OCI-LY1 (cell line): Measurements from ENCODE around the gene TCAF1.
"Not testable (repeated sequence)": the region's sequence is repeated elsewhere in the genome, so short reads cannot be mapped to it uniquely, and the experiment has no call there.

ENCODE experiments used
- H2AFZ ChIP-seq: fragments of 200-600 bp; sonication (generic), shearing (Covaris generic); 2 replicates; pipeline ENCODE4 v1.6.0; 2014; ENCODE audit warnings: antibody characterized with exemption, mild to moderate bottlenecking, low read length
- H3F3A ChIP-seq: fragments of 200-600 bp; sonication (generic), shearing (Covaris generic); 2 replicates; pipeline ENCODE4 v1.6.0; 2014; ENCODE audit warnings: mild to moderate bottlenecking, antibody characterized with exemption, low read length, moderate library complexity; ENCODE audit not compliant: insufficient read depth
- H3K27ac ChIP-seq: fragments of 200-600 bp; sonication (generic); 2 replicates; pipeline ENCODE4 v1.5.1; 2014; ENCODE audit warnings: low read length, mixed run types, mild to moderate bottlenecking, low read depth; ENCODE audit not compliant: poor library complexity, severe bottlenecking
- H3K27me3 ChIP-seq: fragments of 200-600 bp; sonication (generic); 2 replicates; pipeline ENCODE4 v1.6.0; 2014; ENCODE audit warnings: antibody characterized with exemption, mild to moderate bottlenecking, low read length, moderate library complexity; ENCODE audit not compliant: insufficient read depth
- H3K36me3 ChIP-seq: fragments of 200-600 bp; sonication (generic); 2 replicates; pipeline ENCODE4 v1.6.1; 2014; ENCODE audit warnings: mild to moderate bottlenecking, antibody characterized with exemption, low read length, moderate library complexity, mixed read lengths; ENCODE audit not compliant: insufficient read depth
- H3K4me1 ChIP-seq: fragments of 200-600 bp; sonication (generic); 2 replicates; pipeline ENCODE4 v1.5.1; 2014; ENCODE audit warnings: mild to moderate bottlenecking, low read length, moderate library complexity; ENCODE audit not compliant: insufficient read depth, severe bottlenecking
- H3K4me2 ChIP-seq: fragments of 200-600 bp; sonication (generic), shearing (Covaris generic); 2 replicates; pipeline ENCODE4 v1.6.1; 2014; ENCODE audit warnings: low read length
- H3K4me3 ChIP-seq: fragments of 200-600 bp; sonication (generic); 2 replicates; pipeline ENCODE4 v1.5.1; 2014; ENCODE audit warnings: low read length, low read depth, mild to moderate bottlenecking, mixed read lengths; ENCODE audit not compliant: poor library complexity, severe bottlenecking
- H3K79me2 ChIP-seq: fragments of 200-600 bp; shearing (Covaris generic); 2 replicates; pipeline ENCODE4 v1.6.1; 2016; ENCODE audit warnings: mixed run types, low read length, mixed read lengths; ENCODE audit not compliant: insufficient read depth
- H3K9ac ChIP-seq: fragments of 200-600 bp; sonication (generic), shearing (Covaris generic); 2 replicates; pipeline ENCODE4 v1.6.1; 2014; ENCODE audit warnings: mild to moderate bottlenecking, low read length, mixed read lengths
- H3K9me2 ChIP-seq: fragments of 200-600 bp; sonication (generic), shearing (Covaris generic); 2 replicates; pipeline ENCODE4 v1.6.1; 2014; ENCODE audit warnings: low read depth, mild to moderate bottlenecking, low read length, mixed read lengths
- H3K9me3 ChIP-seq: fragments of 200-600 bp; shearing (Covaris generic); 2 replicates; pipeline ENCODE4 v1.6.1; 2014; ENCODE audit warnings: low read length, mixed read lengths
- H4K20me1 ChIP-seq: fragments of 200-600 bp; sonication (generic), shearing (Covaris generic); 2 replicates; pipeline ENCODE4 v1.6.0; 2016; ENCODE audit warnings: mild to moderate bottlenecking, low read length; ENCODE audit not compliant: insufficient read depth
- CTCF ChIP-seq: fragments of 200-600 bp; sonication (generic), shearing (Covaris generic); IDR thresholded peaks from 2 replicates; pipeline ENCODE4 v1.5.1; 2017; ENCODE audit warnings: mild to moderate bottlenecking, antibody characterized with exemption, low read length, moderate library complexity, mixed read lengths
- EZH2 ChIP-seq: fragments of 200-600 bp; sonication (generic), shearing (Covaris generic); IDR thresholded peaks from 2 replicates; pipeline ENCODE4 v1.8.0; 2017; ENCODE audit warnings: borderline replicate concordance, mixed run types, mild to moderate bottlenecking, antibody characterized with exemption, low read length, moderate library complexity, mixed read lengths

Gene TCAF1

GRCh38 chr7:143846692-143847091 lies 55.3 kb downstream of the TCAF1 start:
- no peak overlapping the region for H3K4me3 ChIP-seq
- no peaks in the 10 kb centered on the region; the same call in 1 of the 2 replicates for H3K9me2 ChIP-seq
- no peaks in the 10 kb centered on the region for H3K27me3 ChIP-seq
- TF ChIP-seq CTCF = no peak
- no peak for TF ChIP-seq EZH2
- no peaks in the 10 kb centered on the region for H3K79me2 ChIP-seq
- no peak overlapping the region for H2AFZ ChIP-seq
- H3K4me1 ChIP-seq = no peaks in the 10 kb centered on the region
- H3K9me3 ChIP-seq = no peaks in the 10 kb centered on the region
- H3K9ac ChIP-seq = no peak overlapping the region
- H3K27ac ChIP-seq = no peak overlapping the region
- no peaks in the 10 kb centered on the region for H3F3A ChIP-seq
- H3K4me2 ChIP-seq = no peak overlapping the region
- H4K20me1 ChIP-seq = no peaks in the 10 kb centered on the region
- H3K36me3 ChIP-seq = no peaks in the 10 kb centered on the region

- not testable (repeated sequence) for H3K9me2 ChIP-seq, H4K20me1 ChIP-seq, H3K4me1 ChIP-seq, H3K4me3 ChIP-seq, H3K36me3 ChIP-seq, H3K4me2 ChIP-seq, H3F3A ChIP-seq, H3K9ac ChIP-seq, H3K27me3 ChIP-seq, H3K9me3 ChIP-seq, H3K27ac ChIP-seq, H2AFZ ChIP-seq, H3K79me2 ChIP-seq
These were observed 60.3 kb downstream of the TCAF1 start for GRCh38 chr7:143841696-143842095.

GRCh38 chr7:143840062-143840461 lies 61.9 kb downstream of the TCAF1 start:
- not testable (repeated sequence) for H3K9me3 ChIP-seq, H3K27ac ChIP-seq, H3F3A ChIP-seq, H3K9ac ChIP-seq, H3K27me3 ChIP-seq, H3K4me1 ChIP-seq, H2AFZ ChIP-seq, H3K79me2 ChIP-seq, H4K20me1 ChIP-seq, H3K4me3 ChIP-seq, H3K9me2 ChIP-seq, H3K4me2 ChIP-seq, H3K36me3 ChIP-seq

- H3K4me1 ChIP-seq, H3K36me3 ChIP-seq, H2AFZ ChIP-seq, H3K9me2 ChIP-seq, H3K4me2 ChIP-seq, H3F3A ChIP-seq, H4K20me1 ChIP-seq, H3K9ac ChIP-seq, H3K79me2 ChIP-seq, H3K27me3 ChIP-seq, H3K27ac ChIP-seq, H3K9me3 ChIP-seq: not testable (repeated sequence)
- H3K4me3 ChIP-seq = peak overlapping the region; percentile 46
These were observed 64.8 kb downstream of the TCAF1 start for GRCh38 chr7:143837223-143837622.

GRCh38 chr7:143836622-143837021 lies 65.4 kb downstream of the TCAF1 start:
- H3K4me2 ChIP-seq = peak overlapping the region; percentile 41; the same call in 1 of the 2 replicates
- H3K9me3 ChIP-seq, H3K27ac ChIP-seq, H3K9me2 ChIP-seq, H2AFZ ChIP-seq, H3F3A ChIP-seq, H3K36me3 ChIP-seq, H3K27me3 ChIP-seq, H3K4me1 ChIP-seq, H3K9ac ChIP-seq, H3K79me2 ChIP-seq, H4K20me1 ChIP-seq: not testable (repeated sequence)
- peak overlapping the region; percentile 55 for H3K4me3 ChIP-seq

GRCh38 chr7:143836088-143836487 lies 65.9 kb downstream of the TCAF1 start:
- not testable (repeated sequence) for H3K27me3 ChIP-seq, H3F3A ChIP-seq, H4K20me1 ChIP-seq, H2AFZ ChIP-seq, H3K79me2 ChIP-seq, H3K4me2 ChIP-seq, H3K36me3 ChIP-seq, H3K9me3 ChIP-seq, H3K9ac ChIP-seq, H3K4me1 ChIP-seq, H3K27ac ChIP-seq, H3K9me2 ChIP-seq
- peak overlapping the region; percentile 55 for H3K4me3 ChIP-seq

GRCh38 chr7:143826578-143826977 lies 75.4 kb downstream of the TCAF1 start:
- H3K36me3 ChIP-seq, H2AFZ ChIP-seq, H3K9ac ChIP-seq, H3K4me1 ChIP-seq, H3K79me2 ChIP-seq, H4K20me1 ChIP-seq, H3K9me2 ChIP-seq, H3K27me3 ChIP-seq, H3K27ac ChIP-seq, H3F3A ChIP-seq, H3K4me2 ChIP-seq, H3K9me3 ChIP-seq, H3K4me3 ChIP-seq: not testable (repeated sequence)
